GM23338 (cell line): ENCODE results near the gene RIMS3. TPM values are rescaled to one million over a fixed set of nuclear protein-coding genes. Genes with fewer than 3 reads are reported as not detected.

ENCODE experiments used
- ATAC-seq: fragments of 200-7000 bp; cut with Tn5 transposase; 3 replicates; pipeline ENCODE4 v1.9.1; 2020
- DNase-seq: peaks from one replicate; pipeline ENCODE4 v3.0.0-alpha.2; 2015; ENCODE audit warnings: low spot score
- H2AFZ ChIP-seq: fragments of 200-600 bp; sonication (generic); 2 replicates; pipeline ENCODE4 v1.8.0; 2016; ENCODE audit warnings: antibody characterized with exemption, mild to moderate bottlenecking, moderate library complexity
- H3F3A ChIP-seq: fragments of 200-600 bp; sonication (generic); replicated peaks from 2 replicates; pipeline ENCODE4 v1.8.0; 2017; ENCODE audit warnings: antibody characterized with exemption, mixed run types, low read depth
- H3K27ac ChIP-seq: fragments of 200-600 bp; sonication (generic); 2 replicates; pipeline ENCODE4 v1.6.1; 2016; ENCODE audit warnings: low read depth
- H3K27me3 ChIP-seq: fragments of 200-600 bp; sonication (generic); 2 replicates; pipeline ENCODE4 v1.8.0; 2016; ENCODE audit warnings: mild to moderate bottlenecking, mixed run types, moderate library complexity; ENCODE audit not compliant: insufficient read depth
- H3K36me3 ChIP-seq: fragments of 200-600 bp; sonication (generic); 2 replicates; pipeline ENCODE4 v1.8.0; 2016; ENCODE audit warnings: mild to moderate bottlenecking; ENCODE audit not compliant: insufficient read depth
- H3K4me1 ChIP-seq: fragments of 200-600 bp; sonication (generic); 2 replicates; pipeline ENCODE4 v1.8.0; 2016; ENCODE audit warnings: mild to moderate bottlenecking, moderate library complexity; ENCODE audit not compliant: insufficient read depth
- H3K4me2 ChIP-seq: fragments of 200-600 bp; sonication (generic); 2 replicates; pipeline ENCODE4 v1.7.1; 2017; ENCODE audit warnings: mixed run types
- H3K4me3 ChIP-seq: fragments of 200-600 bp; sonication (generic); 2 replicates; pipeline ENCODE4 v1.6.1; 2016; ENCODE audit warnings: mixed run types
- H3K79me2 ChIP-seq: fragments of 200-600 bp; sonication (generic); replicated peaks from 2 replicates; pipeline ENCODE4 v1.8.0; 2017; ENCODE audit warnings: mild to moderate bottlenecking; ENCODE audit not compliant: insufficient read depth
- H3K9me2 ChIP-seq: fragments of 200-600 bp; sonication (generic); 2 replicates; pipeline ENCODE4 v1.8.0; 2017; ENCODE audit not compliant: insufficient read depth
- H4K20me1 ChIP-seq: fragments of 200-600 bp; sonication (generic); replicated peaks from 2 replicates; pipeline ENCODE4 v1.8.0; 2017; ENCODE audit warnings: mild to moderate bottlenecking; ENCODE audit not compliant: insufficient read depth
- H3K27ac Mint-ChIP-seq: 2 replicates; pipeline ENCODE4 v1.8.0; 2020; ENCODE audit warnings: inconsistent platforms, mild to moderate bottlenecking, moderate library complexity, mixed read lengths
- H3K27me3 Mint-ChIP-seq: 3 replicates; pipeline ENCODE4 v1.8.0; 2022; ENCODE audit warnings: low read depth, mild to moderate bottlenecking, moderate library complexity, mixed read lengths, inconsistent platforms; ENCODE audit not compliant: insufficient read depth, poor library complexity
- H3K36me3 Mint-ChIP-seq: 3 replicates; pipeline ENCODE4 v1.8.0; 2021; ENCODE audit warnings: low read depth, mild to moderate bottlenecking, inconsistent platforms, moderate library complexity, mixed read lengths
- H3K4me1 Mint-ChIP-seq: 3 replicates; pipeline ENCODE4 v1.8.0; 2020; ENCODE audit warnings: mild to moderate bottlenecking, inconsistent platforms, mixed read lengths
- H3K4me3 Mint-ChIP-seq: 3 replicates; pipeline ENCODE4 v1.8.0; 2021; ENCODE audit warnings: moderate library complexity, mild to moderate bottlenecking, inconsistent platforms, mixed read lengths
- H3K9me3 Mint-ChIP-seq: 3 replicates; pipeline ENCODE4 v1.8.0; 2020; ENCODE audit warnings: moderate library complexity, mild to moderate bottlenecking, inconsistent platforms, mixed read lengths
- CREB1 ChIP-seq: fragments of 250-450 bp; sonication (Bioruptor Pico); IDR thresholded peaks from 2 replicates; pipeline ENCODE4 v1.5.0; 2020; ENCODE audit warnings: low read depth, mild to moderate bottlenecking, moderate library complexity
- CTCF ChIP-seq, 2 experiments: fragments of 200-600 bp in 1 of 2; sonication (generic) in 1 of 2; conservative IDR thresholded peaks; 2 replicates each; pipeline versions ENCODE4 v1.5.1 to v1.6.1; 2016 to 2017; ENCODE audit warnings: antibody characterized with exemption in 2 of 2, low read depth in 2 of 2, mild to moderate bottlenecking in 2 of 2, moderate library complexity in 1 of 2
- ETS1 ChIP-seq: IDR thresholded peaks from 2 replicates; pipeline ENCODE4 v1.6.1; 2016; ENCODE audit warnings: antibody characterized with exemption
- EZH2 ChIP-seq: fragments of 200-600 bp; sonication (generic); IDR thresholded peaks from one replicate; pipeline ENCODE4 v1.8.0; 2017; ENCODE audit warnings: antibody characterized with exemption, mild to moderate bottlenecking, low read depth; ENCODE audit not compliant: unreplicated experiment
- EZH2phosphoT487 ChIP-seq: fragments of 200-600 bp; sonication (generic); IDR thresholded peaks from one replicate; pipeline ENCODE4 v1.8.1; 2018; ENCODE audit warnings: antibody characterized with exemption; ENCODE audit not compliant: unreplicated experiment
- JUNB ChIP-seq: IDR thresholded peaks from one replicate; pipeline ENCODE4 v1.6.1; 2016; ENCODE audit warnings: antibody characterized with exemption; ENCODE audit not compliant: unreplicated experiment
- NANOG ChIP-seq: IDR thresholded peaks from 2 replicates; pipeline ENCODE4 v1.6.1; 2016; ENCODE audit warnings: antibody characterized with exemption, borderline replicate concordance
- POLR2AphosphoS5 ChIP-seq: IDR thresholded peaks from 2 replicates; pipeline ENCODE4 v1.6.1; 2016; ENCODE audit warnings: antibody characterized with exemption, low read depth
- REST ChIP-seq: IDR thresholded peaks from one replicate; pipeline ENCODE4 v1.6.1; 2018; ENCODE audit warnings: antibody characterized with exemption; ENCODE audit not compliant: unreplicated experiment
- STAT1 ChIP-seq: IDR thresholded peaks from one replicate; pipeline ENCODE4 v1.6.1; 2016; ENCODE audit warnings: antibody characterized with exemption; ENCODE audit not compliant: unreplicated experiment
- ZNF114 ChIP-seq: fragments of 250-450 bp; sonication (Bioruptor Pico); IDR thresholded peaks from 2 replicates; pipeline ENCODE4 v1.5.0; 2020; ENCODE audit warnings: mild to moderate bottlenecking, moderate library complexity
- ZNF331 ChIP-seq: fragments of 250-450 bp; sonication (Bioruptor Pico); IDR thresholded peaks from 2 replicates; pipeline ENCODE4 v1.5.0; 2020; ENCODE audit warnings: low read depth, mild to moderate bottlenecking, moderate library complexity
- ZNF462 ChIP-seq: fragments of 250-450 bp; sonication (Bioruptor Pico); IDR thresholded peaks from 2 replicates; pipeline ENCODE4 v1.5.0; 2020; ENCODE audit warnings: mild to moderate bottlenecking, moderate library complexity
- polyA plus RNA-seq: library from polyadenylated mRNA; unstranded; fragments of >200 nt; fragmentation: Nextera tagmentation; extraction: Ambion mirVana; gene quantifications from 2 replicates; pipeline ENCODE4 v1.2.1, GENCODE V29; 2016
- total RNA-seq: library from RNA; depleted of rRNA; stranded (reverse); fragments of >200 nt; shearing (Covaris generic); gene quantifications from 2 replicates; pipeline ENCODE4 v1.2.3, GENCODE V29; 2014

The RIMS3 gene
- total and polyA plus RNA-seq, 2 experiments from 2014 or later, result 8.7 to 27.2 TPM

DNA sequence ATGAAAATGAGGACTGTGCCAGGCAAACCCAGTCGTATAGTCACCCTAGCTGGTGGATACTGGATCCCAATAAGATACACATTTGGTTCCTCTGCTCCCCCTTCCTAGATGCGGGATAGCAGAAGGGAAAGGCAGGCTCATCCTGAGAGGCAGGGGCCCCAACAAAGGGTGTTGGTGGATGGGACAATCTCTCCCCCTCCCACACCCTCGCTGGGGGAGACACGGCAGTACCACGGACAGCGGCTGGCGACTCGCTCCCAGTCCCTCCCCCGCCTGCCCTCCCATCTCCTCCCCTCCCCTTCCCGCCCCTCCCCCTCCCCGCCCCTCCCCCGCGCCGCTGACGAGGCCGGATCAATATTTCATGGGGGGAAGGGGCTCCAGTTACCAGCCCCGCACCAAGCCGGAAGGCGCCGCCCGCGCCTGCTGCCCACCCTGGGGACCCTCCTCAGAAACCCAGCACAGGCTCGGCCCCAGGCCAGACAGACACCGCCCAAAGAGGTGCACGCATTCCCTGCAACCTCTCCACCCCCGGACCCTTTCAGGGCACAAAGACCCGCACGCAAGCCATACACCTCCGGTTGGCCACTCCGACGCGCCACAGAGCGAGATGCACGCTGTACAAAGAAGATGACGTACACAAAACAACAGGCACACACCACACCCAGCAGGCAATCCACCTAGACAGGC lies 11.5 kb downstream of the RIMS3 start:
- peak; percentile 65 for ATAC-seq
- Mint-ChIP-seq H3K36me3 (peaks cover 5% of the 10 kb centered on the region; the same call in 1 of the 3 replicates), H3K4me3 (peak overlapping the region; percentile 73; the same call in 2 of the 3 replicates), H3K27ac (peak overlapping the region; percentile 75), H3K4me1 (peaks cover 14% of the 10 kb centered on the region), H3K27me3 (peaks cover 8% of the 10 kb centered on the region), H3K9me3 (no peaks in the 10 kb centered on the region)
- no peak for TF ChIP-seq NANOG
- TF ChIP-seq ETS1, result no peak
- TF ChIP-seq POLR2AphosphoS5, result no peak
- TF ChIP-seq ZNF331 (CRISPR knock-in tag), result no peak
- TF ChIP-seq CTCF (conservative IDR thresholded peaks at IDR 0.05; ENCODE audit: low read depth in 2 of 2), result no peak
- TF ChIP-seq JUNB, result no peak
- no peak for TF ChIP-seq ZNF462 (CRISPR knock-in tag)
- no peak for TF ChIP-seq STAT1
- no peak for TF ChIP-seq EZH2
- no peak for TF ChIP-seq ZNF114 (CRISPR knock-in tag)
- TF ChIP-seq CREB1 (CRISPR knock-in tag), result peak; percentile 2; the same call in 1 of the 2 replicates
- TF ChIP-seq REST, result peak; percentile 86
- TF ChIP-seq EZH2phosphoT487, result no peak
- Histone ChIP-seq H3F3A (no peaks in the 10 kb centered on the region), H3K4me2 (peak overlapping the region; percentile 96), H3K27me3 (no peaks in the 10 kb centered on the region), H2AFZ (peak overlapping the region; percentile 94), H3K79me2 (no peaks in the 10 kb centered on the region), H3K4me1 (peaks cover 22% of the 10 kb centered on the region), H3K4me3 (peak overlapping the region; percentile 72), H4K20me1 (peaks cover 6% of the 10 kb centered on the region; the same call in 1 of the 2 replicates), H3K9me2 (no peaks in the 10 kb centered on the region), H3K27ac (no peak overlapping the region), H3K36me3 (no peaks in the 10 kb centered on the region)
- peak; percentile 80 for DNase-seq
